GM12891 (cell line): Measurements from ENCODE around the gene ACLY.

Source experiments
- PAX5 ChIP-seq: IDR thresholded peaks from 2 replicates; pipeline ENCODE4 v1.6.1; 2011; ENCODE audit warnings: low read length, moderate library complexity, mild to moderate bottlenecking; ENCODE audit not compliant: insufficient read depth, severe bottlenecking
- POLR2A ChIP-seq: IDR thresholded peaks from 2 replicates; pipeline ENCODE4 v1.6.1; 2011; ENCODE audit warnings: low read depth, low read length, control low read depth
- POLR2AphosphoS5 ChIP-seq: IDR thresholded peaks from 2 replicates; pipeline ENCODE4 v1.6.1; 2011; ENCODE audit warnings: low read depth, low read length, control low read depth
- SPI1 ChIP-seq: IDR thresholded peaks from 2 replicates; pipeline ENCODE4 v1.6.1; 2011; ENCODE audit warnings: low read depth, low read length, control low read depth
- TAF1 ChIP-seq: IDR thresholded peaks from 2 replicates; pipeline ENCODE4 v1.6.1; 2011; ENCODE audit warnings: low read depth, low read length, control low read depth

GRCh38 chr17:41869426-41869825 is 49.3 kb downstream of the ACLY start:
- TF ChIP-seq POLR2A (no peak), POLR2AphosphoS5 (no peak), TAF1 (no peak), SPI1 (no peak), PAX5 (no peak)
